Left cardiac atrium (tissue), 4 donors: Measurements from ENCODE around the gene CPED1. TPM values are rescaled to one million over a fixed set of nuclear protein-coding genes. Genes with fewer than 3 reads are reported as not detected.
"Not testable (repeated sequence)": the region's sequence is repeated elsewhere in the genome, so short reads cannot be mapped to it uniquely, and the experiment has no call there.

Experiments used
- ATAC-seq, 2 donors: fragments of 200-7000 bp; cut with Tn5 transposase; one replicate each; pipeline ENCODE4 v1.9.1; 2020; ENCODE audit warnings: mild to moderate bottlenecking in 2 of 2, moderate library complexity in 2 of 2
- DNase-seq: peaks from one replicate; pipeline ENCODE4 v3.0.0-alpha.2; 2020
- intact Hi-C, 2 donors: fragments of 100-400 bp; cut with DNase I; formaldehyde crosslinking; loops; one replicate each; pipeline versions ENCODE4 v1.14.1 to v1.15.1; 2022 to 2023
- total RNA-seq, 2 donors: library from RNA; stranded (reverse); fragmentation: NEBNext Ultra II Directional; extraction: Animal tissue kit (Norgen Biotek cat#: 25700); gene quantifications; one replicate each; pipeline ENCODE4 v1.2.1, GENCODE V29; 2021
- donor health status: DM: no; HTN: yes; CAD: no.
- donor health status: DM: no; HTN: yes; CAD: no; lungs with severe emphysema.
- donor health status: DM: yes; HTN: yes; CAD: no.
- donor health status: Dilated cardiomyopathy.

CPED1 gene
- total RNA-seq, 2 donors from 2014 or later = 19.2 to 27.0 TPM

DNA sequence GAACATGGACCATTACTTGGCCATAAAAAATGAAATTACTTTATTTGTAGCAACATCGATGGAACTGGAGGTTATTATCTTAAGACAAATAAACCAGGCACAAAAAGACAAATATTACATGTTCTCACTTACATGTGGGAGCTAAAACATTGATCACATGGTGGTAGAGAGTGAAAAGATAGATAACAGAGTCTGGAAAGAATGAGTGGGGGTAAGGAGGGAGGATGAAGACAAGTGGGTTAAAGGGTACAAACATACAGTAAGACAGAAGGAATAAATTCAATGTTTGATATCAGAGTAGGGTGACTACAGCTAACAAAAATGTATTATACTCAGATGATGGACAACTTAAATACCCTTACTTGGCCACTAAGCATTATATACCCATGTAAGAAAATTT is 240.3 kb downstream of the CPED1 start:
- DNase-seq = no peak
- no peak for ATAC-seq
- intact Hi-C loops = no loop called here

DNA sequence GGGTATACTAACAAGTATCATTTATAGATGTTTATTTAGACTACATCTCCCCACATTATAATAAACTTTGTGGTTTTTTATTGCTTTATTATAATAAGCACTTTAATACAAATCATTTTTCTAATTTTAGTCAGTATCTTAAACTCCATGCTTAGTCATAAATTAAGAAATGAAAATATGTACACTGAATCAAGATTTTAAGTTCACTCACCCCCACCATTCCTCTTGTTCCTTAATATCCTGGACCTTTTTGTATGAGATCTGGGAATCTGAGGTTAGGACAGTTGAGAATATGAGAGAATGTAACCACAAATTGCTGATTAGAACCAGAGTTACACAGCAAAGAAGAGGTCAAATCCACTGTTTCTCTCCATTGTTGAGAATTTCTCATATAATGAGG is 246.7 kb downstream of the CPED1 start:
- ATAC-seq (no peak), DNase-seq (no peak)
- intact Hi-C loops = no loop called here

DNA sequence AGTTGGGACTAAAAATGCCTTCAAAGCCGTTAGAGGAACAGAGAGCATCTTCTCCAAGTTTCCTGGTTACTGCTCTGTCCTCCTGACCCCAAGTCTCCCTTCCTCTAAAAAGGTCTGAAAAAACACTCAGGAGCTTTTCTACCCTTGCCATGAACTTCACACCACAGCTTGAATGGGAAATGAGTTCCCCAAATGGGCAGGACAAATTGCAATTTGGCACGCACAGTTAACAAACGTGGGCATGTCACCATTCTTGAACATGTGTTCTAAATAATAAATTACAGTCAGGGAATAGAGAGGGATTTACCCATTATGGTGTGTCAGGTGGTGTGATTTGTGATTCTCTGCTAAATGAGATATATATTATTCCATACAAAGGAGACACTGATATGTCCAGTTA is 249.1 kb downstream of the CPED1 start:
- ATAC-seq = no peak
- intact Hi-C loops = no loop called here
- no peak for DNase-seq

DNA sequence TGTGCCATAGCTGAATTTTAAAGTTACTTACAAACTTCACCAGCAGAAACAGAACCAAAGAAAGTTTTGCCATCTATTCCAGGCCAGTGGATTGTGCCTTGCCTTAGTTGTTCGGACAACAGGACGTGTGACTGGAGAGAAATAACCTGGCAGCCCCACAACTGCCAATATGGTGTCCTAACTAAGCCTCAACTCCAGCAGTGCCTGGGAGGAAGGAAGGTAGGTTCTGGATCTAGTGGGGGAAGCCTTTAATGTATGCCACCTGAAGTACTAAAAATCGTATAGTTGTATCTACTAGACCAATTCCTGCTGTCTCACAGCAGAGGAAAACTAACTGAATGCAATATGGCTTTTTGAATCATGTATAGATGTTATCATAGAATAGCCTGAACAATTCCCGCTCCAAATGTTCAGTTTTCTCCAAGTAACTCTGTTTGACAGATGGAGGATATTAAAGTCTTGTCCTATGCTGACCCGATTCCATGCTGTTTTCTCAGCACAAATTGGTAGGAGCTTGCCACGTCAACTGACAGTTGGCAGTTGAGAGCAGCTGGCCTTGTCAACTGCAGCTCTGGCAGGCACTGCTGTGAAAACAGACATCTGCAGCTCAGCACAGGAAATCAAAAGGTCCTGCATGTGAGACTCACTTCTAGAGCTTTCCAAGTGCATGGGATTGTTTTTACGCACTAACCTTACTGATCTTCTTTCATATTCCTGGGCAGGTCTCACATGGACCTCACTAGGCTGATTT is 255.8 kb downstream of the CPED1 start:
- ATAC-seq (no peak), DNase-seq (no peak)
- intact Hi-C loops = no loop called here

DNA sequence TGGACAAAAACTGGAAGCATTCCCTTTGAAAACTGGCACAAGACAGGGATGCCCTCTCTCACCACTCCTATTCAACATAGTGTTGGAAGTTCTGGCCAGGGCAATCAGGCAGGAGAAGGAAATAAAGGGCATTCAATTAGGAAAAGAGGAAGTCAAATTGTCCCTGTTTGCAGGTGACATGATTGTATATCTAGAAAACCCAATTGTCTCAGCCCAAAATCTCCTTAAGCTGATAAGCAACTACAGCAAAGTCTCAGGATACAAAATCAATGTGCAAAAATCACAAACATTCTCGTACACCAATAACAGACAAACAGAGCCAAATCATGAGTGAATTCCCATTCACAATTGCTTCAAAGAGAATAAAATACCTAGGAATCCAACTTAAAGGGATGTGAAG is 262.9 kb downstream of the CPED1 start:
- ATAC-seq, intact Hi-C loops: not testable (repeated sequence)

DNA sequence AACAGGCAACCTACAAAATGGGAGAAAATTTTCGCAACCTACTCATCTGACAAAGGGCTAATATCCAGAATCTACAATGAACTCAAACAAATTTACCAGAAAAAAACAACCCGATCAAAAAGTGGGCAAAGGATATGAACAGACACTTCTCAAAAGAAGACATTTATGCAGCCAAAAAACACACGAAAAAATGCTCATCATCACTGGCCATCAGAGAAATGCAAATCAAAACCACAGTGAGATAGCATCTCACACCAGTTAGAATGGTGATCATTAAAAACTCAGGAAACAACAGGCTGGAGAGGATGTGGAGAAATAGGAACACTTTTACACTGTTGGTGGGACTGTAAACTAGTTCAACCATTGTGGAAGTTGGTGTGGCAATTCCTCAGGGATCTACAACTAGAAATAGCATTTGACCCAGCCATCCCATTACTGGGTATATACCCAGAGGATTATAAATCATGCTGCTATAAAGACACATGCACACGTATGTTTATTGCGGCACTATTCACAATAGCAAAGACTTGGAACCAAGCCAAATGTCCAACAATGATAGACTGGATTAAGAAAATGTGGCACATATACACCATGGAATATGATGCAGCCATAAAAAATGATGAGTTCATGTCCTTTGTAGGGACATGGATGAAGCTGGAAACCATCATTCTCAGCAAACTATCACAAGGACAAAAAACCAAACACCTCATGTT is 264.2 kb downstream of the CPED1 start:
- ATAC-seq, DNase-seq, intact Hi-C loops: not testable (repeated sequence)

More for the DNA sequence above, 262.9 kb downstream of the CPED1 start:
- DNase-seq = not testable (repeated sequence)

DNA sequence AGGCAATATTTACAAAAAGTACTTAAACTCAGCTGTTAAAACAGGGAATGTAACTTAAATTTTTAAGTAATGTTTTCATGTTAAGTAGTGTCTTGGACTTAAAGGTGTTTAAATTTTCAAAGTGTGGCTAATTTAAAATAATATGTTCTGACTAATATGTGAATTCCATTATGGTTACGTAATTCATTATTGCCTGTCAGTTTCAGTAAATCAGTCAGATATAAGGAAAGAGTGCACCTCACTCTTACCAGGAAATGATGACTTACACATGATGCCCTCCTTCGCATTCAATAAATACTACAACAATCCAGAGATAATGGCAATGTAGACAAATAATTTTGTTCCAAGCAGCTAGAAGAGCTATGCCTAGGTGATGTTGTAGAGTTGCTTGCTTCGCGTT is 271.3 kb downstream of the CPED1 start:
- intact Hi-C loops = no loop called here
- DNase-seq (no peak), ATAC-seq (no peak)

DNA sequence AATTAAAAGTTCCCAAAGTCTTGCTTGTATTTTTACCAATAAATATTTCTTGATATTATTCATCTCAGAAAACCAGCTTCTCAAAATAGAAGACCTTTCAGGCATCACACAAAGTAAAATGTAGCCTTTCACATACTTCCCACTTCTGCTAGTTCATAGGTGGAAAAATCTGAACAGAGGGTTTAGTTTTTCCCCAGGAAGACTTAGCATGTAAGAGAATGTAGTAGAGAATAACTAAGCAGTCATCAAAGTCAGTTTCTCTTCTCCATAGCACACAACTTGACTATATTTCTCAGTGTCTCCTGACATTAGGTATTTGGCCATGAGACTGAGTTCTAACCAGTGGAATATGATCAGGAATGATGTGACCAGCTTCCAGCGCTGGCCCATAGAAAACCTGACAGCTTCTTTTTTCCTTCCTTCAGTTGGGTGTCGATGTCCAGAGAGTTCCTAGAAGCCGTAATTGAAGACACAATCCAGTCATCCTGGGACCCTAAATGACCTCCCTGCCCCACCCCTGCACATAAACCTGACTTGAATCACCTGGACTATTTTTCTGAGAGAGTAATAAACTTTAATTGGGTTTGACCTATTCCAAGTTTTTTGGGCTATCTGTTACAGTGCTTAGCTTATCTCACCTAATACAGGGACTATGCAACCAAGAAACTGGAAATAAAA is 272.8 kb downstream of the CPED1 start:
- intact Hi-C loops = no loop called here

DNA sequence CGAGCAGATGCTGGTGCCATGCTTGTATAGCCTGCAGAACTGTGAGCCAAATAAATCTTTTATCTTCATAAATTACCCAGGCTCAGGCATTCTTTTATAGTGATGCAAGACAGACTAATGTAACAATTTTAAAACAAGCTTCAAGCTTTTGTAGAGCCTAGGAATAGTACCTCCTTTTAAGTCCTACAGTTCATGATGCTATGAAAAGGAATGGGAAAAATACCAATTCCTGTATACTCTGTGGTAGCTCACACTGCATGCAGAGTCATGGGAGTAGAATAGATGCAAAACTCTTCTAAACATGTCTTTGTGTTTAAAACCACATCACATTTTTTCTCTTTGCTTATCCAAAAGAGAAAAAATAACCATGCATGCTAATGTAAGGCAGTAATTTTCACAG is 273.7 kb downstream of the CPED1 start:
- intact Hi-C loops = no loop called here
- ATAC-seq (no peak), DNase-seq (no peak)

More for the DNA sequence above, 272.8 kb downstream of the CPED1 start:
- ATAC-seq = no peak
- no peak for DNase-seq

DNA sequence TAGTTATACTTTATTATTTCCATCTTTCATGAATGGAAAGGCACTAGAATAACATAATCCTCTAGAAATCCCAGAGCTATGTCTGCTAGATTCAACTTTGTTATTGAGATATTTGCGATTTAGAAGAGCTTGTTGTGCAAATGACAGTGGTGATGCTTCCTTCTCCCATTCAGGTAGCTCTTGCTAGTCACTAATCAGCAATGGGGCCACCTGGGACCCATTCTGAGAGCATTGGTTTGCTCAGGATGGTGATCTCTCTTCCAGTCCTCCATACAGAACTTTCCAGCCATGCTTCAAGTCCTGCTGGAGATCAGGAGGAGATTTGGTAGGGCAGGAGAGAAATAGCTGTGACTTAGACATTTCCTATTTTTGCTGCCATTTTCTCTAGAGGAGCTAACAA is 274.5 kb downstream of the CPED1 start:
- no peak for DNase-seq
- ATAC-seq = no peak
- intact Hi-C loops = no loop called here

DNA sequence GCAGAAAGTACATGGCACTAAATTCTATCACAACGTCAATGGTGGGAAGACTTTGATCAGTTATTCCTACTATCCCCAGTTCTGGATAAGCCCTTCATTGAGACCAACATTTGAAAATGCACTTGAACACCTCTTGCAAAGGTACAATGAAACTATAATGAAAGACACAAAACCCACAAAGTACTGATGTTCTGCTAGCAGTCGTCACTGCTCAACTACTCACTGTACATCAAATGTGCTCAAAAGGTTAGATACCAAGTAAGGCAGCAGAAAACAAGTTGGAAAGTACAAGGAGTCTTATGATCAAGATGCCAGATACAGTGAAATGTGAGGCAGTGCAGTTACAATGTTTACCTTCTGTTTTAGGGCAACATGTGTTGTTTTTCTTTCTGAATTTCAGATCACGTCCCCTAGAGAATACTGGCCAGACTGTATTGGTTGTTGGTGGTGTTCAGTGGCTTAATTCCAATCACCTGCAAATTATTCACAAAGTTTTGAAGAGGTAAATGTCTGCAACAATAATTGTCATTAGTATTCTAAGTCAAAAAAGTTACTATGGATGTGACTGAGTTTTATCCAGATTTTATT is 277.9 kb downstream of the CPED1 start:
- DNase-seq = no peak
- intact Hi-C loops = no loop called here

DNA sequence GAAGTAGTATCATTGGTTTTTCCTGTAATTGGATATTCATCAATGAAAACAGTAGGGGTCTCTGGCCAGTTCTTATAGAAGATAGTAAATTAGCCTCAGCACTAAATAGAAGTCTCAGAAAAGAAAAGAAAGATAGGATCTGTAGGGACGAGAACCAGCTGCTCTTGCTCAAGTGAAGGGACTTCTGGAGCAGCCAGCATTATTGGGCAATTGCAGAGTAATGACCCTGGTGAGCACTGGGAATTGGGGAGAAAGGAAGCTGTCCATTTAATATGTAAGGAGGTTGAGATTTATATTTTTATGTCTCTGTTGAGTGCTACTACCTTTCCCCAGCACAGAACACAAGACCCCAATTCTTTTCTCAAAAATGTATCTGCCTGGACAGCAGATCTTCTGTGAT is 279.1 kb downstream of the CPED1 start:
- no peak for DNase-seq
- no peak for ATAC-seq
- intact Hi-C loops = no loop called here

More for the DNA sequence above, 277.9 kb downstream of the CPED1 start:
- ATAC-seq = no peak

DNA sequence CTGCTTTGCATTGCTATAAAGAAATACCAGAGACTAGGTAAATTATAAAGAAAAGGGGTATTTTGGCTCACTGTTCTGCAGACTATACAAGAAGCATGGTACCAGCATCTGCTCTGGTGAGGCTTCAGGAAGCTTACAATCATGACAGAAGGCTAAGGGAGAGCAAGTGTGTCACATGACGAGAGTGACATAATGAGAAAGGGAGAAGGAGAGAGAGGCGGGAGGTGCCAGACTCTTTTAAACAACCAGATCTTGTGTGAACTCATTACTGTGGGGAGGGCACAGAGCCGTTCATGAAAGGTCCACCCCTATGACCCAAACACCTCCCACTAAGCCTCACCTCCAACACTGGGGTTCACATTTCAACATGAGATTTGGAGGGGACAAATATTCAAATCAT is 281.3 kb downstream of the CPED1 start:
- intact Hi-C loops = no loop called here
- DNase-seq = no peak
- ATAC-seq = no peak

DNA sequence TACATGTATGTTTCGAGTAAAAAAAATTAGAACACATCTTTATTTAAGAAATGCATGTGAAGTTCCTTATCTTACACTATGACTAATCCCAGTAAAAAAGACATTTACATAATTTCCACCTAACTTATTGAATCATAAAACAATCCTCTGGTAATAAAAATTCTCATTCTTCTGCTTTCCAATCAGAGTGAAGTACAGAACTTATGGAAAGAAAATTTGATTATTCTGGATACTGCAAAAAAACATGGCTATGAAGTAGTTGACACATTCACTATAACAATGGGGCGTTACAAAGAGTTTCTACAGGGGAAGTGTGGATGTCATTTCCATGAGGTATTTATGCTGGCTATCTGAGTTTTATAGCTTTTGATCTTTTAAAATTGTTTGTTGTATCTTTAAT is 282.6 kb downstream of the CPED1 start:
- intact Hi-C loops = no loop called here
- DNase-seq = no peak
- ATAC-seq = no peak

DNA sequence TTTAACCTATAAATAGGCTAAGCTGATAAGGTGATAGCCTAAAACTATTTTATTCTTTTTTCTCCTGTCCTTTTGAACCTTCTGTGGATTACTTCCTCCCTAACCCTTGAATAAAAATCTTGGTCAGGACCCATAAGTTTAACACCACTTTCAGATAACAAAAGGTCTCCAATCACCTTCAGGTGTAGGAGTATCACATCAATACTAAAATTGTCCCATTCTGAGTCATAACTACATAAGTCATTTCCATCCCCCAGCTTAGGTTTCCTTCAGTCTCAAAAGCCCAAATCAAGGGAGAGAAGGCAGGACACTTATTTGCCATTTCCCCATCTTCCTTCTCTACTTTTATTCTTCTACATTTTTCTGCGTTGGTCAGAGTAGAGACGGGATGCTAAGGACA is 283.4 kb downstream of the CPED1 start:
- DNase-seq = no peak
- intact Hi-C loops = no loop called here
- no peak for ATAC-seq

DNA sequence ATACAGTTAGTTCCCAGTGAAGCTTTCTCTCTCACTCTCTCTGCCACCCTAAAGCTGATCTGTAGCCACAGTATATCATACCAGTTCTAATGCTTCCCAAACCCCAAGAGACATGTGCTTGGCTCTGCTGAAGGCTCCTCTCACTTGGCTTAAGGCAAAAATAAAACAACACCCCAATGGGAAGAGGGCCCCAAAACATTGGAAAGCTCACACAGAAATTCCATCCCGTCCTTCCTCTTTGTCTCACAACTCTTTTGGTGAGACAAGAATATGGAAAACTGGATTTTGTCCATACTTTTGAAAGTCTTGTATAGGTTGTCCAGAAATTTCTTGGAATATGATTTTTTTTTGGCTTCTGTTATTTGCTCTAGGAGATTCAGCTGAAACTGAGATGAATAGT is 284.2 kb downstream of the CPED1 start:
- intact Hi-C loops = no loop called here
- DNase-seq = no peak
- ATAC-seq = no peak

DNA sequence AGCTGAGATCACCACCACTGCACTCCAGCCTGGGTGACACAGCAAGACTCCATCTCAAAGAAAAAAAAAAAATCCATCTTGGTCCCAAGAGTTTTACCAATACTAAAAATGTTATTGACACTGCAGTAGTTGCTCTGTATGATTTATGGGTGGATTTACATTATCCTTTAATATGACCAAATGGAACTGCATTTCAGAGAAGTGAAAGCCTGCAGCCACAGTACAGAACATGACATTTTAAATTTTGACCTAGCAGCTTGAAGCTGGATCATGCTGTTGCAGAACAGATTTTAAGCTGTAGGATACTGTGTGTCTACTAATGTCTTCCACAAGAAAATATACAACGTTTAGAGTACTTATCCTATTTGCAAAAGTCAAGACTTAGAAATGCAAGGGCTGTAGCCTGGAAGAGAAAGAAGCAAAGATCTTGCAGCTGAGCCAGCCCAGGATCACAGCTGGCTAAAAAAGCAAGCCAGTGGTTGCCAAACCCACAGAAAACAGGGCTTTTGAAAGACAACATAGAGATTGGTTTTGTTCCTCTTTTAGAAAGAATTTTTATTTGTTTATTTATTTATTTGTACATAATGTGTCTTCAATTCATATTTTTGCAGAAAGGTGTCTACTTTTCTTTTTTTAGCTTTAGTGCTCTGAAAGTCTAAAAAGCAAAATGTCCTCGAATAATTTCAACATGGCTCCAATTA is 285.1 kb downstream of the CPED1 start:
- DNase-seq (no peak), ATAC-seq (no peak)
- intact Hi-C loops = no loop called here

DNA sequence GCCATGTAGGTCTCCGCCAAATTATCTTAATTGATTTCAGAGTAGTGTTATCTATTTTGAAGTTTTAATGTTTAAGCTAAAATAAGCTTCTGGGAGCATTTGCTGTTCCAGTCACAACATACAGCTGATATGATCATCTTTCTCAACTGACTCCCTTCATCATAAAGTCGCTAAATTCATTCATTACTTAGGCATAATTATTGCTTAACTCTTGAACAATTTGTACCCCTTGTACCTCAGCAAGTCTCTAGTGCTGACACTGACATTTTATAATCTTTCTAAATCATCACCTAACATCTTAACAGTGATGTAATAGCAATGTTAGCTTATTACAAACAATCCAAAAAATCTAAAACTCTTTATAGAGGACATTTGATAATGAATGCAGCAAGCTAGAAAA is 286.0 kb downstream of the CPED1 start:
- intact Hi-C loops = no loop called here
- DNase-seq = no peak
- no peak for ATAC-seq

DNA sequence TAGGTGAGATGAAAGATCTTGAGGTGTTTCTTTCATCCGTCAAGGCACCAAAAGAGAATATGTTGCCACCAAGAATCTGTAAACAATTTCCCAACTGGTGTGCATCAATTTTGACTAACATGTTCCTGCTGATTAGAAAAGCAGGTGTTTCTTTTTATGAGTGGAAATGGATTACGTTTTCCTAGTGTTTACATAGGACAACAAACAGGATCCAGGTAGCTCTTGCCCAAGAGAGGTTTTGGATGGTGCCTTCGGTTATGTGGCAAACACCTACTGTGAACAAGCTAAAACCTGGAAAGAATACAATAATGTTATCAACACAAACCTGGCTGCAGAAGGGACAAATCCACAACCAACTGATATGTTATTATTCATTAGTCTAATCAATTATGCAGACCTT is 286.7 kb downstream of the CPED1 start:
- intact Hi-C loops = no loop called here
- ATAC-seq = no peak

More for the DNA sequence above, 286.7 kb downstream of the CPED1 start:
- DNase-seq = no peak
